HT-29 (cell line): ENCODE data around the gene GON4L. TPM values are rescaled to one million over a fixed set of nuclear protein-coding genes. Genes with fewer than 3 reads are reported as not detected.
"Not testable (repeated sequence)": the region's sequence is repeated elsewhere in the genome, so short reads cannot be mapped to it uniquely, and the experiment has no call there.

ENCODE experiments used
- DNase-seq: peaks from one replicate; pipeline ENCODE4 v3.0.0-alpha.2; 2015; ENCODE audit warnings: low spot score
- total RNA-seq: library from RNA; depleted of rRNA; stranded (reverse); fragments of >200 nt; shearing (Covaris generic); gene quantifications from 2 replicates; pipeline ENCODE4 v1.2.3, GENCODE V29; 2014

Gene GON4L
- total RNA-seq, 1 experiment from 2014 or later, result 18.0 TPM

- DNase-seq, result not testable (repeated sequence)
These were observed 109.4 kb downstream of the GON4L start for GRCh38 chr1:155747586-155747985.

GRCh38 chr1:155745284-155746228, 111.5 kb downstream of the GON4L start:
- peak; percentile 93 for DNase-seq

GRCh38 chr1:155744711-155745283, 112.2 kb downstream of the GON4L start:
- no peak for DNase-seq

DNA sequence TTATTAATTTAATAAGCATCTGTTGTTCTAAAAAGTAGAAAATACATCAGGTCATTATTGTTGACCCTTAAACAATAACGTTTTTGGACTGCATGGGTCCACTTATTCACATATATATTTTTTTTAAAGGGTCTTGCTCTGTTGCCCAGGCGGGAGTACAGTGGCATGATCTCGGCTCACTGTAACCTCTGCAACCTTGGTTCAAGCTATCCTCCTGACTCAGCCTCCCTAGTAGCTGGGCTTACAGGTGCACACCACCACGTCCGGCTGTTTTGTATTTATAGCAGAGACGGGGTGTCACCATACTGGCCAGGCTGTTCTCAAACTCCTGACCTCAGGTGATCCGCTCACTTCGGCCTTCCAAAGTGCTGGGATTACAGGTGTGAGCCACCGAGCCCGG, 115.1 kb downstream of the GON4L start:
- DNase-seq, result no peak

DNA sequence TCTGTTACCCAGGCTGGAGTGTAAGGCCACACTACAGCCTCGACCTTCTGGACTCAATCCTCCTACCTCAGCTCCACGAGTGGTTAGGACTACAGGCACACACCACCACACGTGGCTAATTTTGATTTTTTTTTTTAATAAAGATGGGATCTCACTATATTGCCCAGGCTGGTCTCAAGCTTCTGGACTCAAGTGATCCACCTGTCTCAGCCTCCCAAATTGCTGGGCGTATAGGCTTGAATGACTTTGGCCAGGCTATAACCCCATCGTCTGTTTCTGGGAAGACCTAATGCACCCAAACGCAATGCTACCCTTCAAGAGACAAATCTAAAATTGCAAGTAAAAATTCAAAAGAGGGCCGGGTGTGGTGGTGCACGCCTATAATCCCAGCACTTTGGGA, 116.0 kb downstream of the GON4L start:
- no peak for DNase-seq

GRCh38 chr1:155729031-155729898, 127.7 kb downstream of the GON4L start:
- DNase-seq, result peak; percentile 85

- DNase-seq, result no peak
These were observed 131.9 kb downstream of the GON4L start for GRCh38 chr1:155725142-155725541.

GRCh38 chr1:155719703-155720102, 137.3 kb downstream of the GON4L start:
- DNase-seq, result no peak

DNA sequence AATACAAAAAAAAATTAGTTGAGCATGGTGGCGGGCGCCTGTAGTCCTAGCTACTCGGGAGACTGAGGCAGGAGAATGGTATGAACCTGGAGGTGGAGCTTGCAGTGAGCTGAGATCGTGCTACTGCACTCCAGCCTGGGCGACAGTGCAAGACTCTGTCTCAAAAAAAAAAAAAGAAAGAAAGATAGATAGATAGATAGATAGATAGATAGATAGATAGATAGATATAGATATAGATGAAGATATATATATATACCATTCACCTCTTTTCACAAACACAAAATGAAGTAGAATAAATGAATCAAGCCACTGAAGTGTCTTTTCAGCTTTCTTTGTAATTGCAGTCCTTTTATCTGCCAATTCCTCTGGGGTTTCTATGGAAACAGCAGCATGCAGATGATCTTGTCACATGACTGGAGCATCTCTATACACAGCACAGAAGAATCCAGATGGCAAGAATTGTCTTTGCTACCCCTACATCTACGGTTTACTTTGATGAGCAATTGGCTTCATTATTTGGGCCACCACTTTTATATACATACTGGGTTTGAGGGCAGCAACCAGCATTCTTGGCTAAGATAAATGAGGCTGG, 138.4 kb downstream of the GON4L start:
- DNase-seq, result not testable (repeated sequence)

GRCh38 chr1:155717041-155717440, 140.0 kb downstream of the GON4L start:
- no peak for DNase-seq

DNA sequence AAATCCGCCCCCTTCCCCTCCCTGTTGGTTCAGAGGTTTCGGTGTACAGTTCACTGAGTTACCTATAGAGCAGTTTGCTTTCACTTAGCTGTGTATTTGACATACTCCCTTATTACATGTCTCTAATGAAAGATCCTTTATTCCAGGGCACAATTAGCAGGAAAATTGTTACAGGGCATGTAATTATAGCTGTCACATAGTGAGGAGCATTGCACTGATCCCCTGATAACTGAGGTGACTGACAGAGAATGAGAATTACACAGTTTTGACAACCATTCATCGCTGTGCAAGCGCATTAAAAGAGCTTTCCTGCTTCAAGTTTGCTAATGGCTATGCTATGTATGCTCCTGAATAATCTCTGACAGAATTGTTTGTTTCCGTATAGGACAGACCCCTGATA, 141.2 kb downstream of the GON4L start:
- DNase-seq, result no peak

DNA sequence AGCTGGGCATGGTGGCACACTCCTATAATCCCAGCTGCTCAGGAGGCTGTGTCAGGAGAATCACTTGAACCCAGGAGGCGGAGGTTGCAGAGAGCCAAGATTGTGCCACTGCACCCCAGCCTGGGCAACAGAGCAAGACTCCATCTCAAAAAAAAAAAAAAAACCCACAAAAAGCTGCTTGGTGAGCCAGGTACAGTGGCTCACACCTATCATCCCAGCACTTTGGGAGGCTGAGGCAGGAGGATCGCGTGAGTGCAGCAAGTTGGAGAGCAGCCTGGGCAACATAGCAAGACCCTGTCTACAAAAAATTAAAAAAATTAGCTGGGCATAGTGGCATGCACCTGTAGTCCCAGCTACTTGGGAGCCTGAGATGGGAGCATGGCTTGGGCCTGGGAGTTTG, 142.0 kb downstream of the GON4L start:
- not testable (repeated sequence) for DNase-seq

- no peak for DNase-seq
These were observed 143.9 kb downstream of the GON4L start for GRCh38 chr1:155713075-155713474.

DNA sequence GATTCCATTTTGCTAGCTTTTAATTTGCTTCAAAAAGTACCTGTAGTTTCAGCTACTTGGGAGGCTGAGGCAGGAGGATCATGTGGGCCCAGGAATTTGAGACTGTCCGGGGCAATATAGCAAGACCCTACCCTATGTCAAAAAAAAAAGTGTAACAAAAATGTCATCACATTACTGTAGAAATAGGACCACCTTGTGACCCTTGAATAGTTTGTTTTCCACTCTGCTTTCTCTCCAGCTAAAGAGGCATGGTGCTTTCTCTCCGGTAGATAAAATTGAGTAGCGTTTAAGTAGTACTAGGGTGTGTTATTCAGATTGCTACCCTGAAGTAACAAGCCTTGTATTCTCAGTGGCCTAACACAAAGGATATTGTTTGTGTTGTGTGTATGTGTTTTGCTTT, 144.4 kb downstream of the GON4L start:
- peak; percentile 14 for DNase-seq

DNA sequence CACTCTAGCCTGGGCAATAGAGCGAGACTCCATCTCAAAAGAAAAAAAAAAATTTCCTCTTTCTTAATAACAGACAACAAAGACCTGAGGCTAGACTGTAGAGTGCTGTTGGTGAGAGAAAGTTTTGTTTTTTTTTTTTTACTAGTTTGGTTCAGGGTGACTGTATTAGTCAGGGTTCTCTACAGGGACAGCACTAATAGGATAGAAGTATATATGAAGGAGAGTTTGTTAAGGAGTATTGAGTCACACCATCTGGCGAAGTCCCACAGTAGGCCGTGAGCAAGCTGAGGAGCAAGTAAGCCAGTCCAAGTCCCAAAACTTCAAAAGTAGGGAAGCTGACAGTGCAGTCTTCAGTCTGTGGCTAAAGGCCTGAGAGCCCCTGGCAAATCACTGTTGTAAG, 145.6 kb downstream of the GON4L start:
- DNase-seq, result not testable (repeated sequence)

GRCh38 chr1:155709391-155709790, 147.6 kb downstream of the GON4L start:
- DNase-seq, result no peak

GRCh38 chr1:155706139-155706538, 150.9 kb downstream of the GON4L start:
- no peak for DNase-seq

DNA sequence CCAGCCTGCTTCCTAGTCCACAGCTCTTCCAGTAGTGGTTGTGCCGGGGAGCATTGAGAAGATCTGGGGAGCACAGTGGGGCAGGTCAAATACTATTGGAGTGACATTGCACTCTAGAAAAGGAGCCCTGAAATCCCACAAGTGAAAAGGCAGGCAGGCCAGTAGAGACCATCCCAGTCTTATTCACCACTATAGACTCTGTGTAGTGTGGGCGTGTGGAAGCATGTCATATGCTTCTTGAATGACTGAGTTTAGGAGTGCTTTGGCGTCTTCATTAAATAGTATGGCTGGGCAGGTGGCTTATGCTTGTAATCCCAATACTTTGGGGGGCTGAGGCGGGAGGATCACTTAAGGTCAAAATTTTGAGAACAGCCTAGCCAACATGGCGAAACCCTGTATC, 152.6 kb downstream of the GON4L start:
- DNase-seq, result not testable (repeated sequence)

DNA sequence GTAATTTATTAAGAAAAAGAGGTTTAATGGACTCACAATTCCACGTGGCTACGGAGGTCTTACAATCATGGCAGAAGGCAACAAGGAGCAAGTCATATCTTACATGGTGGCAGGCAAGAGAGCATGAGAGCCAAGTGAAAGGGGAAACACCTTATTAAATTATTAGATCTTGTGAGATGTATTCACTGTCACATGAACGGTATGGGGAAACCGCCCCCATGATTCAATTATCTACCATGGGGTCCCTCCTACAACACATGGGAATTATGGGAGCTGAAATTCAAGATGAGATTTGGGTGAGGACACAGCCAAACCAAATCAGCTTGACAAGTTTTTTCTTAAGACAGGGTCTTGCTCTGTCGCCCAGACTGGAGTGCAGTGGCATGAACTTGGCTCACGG, 153.8 kb downstream of the GON4L start:
- no peak for DNase-seq

- not testable (repeated sequence) for DNase-seq
These were observed 155.3 kb downstream of the GON4L start for GRCh38 chr1:155701675-155702074.
